GM21447 (cell line): ENCODE results near the gene ENAH.
"Not testable (repeated sequence)": the region's sequence is repeated elsewhere in the genome, so short reads cannot be mapped to it uniquely, and the experiment has no call there.

Experiments
- ATAC-seq: cut with Tn5 transposase; IDR thresholded peaks from one replicate; pipeline ENCODE4 v1.9.1; 2021; ENCODE audit not compliant: unreplicated experiment

ENAH gene

DNA sequence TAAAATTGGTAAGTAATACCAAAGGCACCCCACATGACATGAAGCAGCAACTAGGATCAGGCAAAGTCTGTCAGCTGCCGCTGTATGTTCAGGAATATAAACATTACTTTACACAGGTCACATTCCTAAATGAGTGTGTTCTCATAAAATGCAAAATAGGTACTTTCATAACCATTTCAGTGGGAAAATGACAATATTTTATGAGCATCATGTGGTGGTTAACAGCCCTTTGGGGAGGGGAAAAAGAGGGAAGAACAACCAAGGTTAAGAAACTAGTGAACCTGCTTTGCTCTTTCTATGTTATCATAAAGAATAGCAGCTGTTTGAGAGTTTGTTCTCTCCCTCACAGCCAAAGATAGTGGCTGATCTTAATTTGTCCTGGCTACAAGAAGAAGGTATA lies 119.7 kb downstream of the ENAH start:
- no peak for ATAC-seq

DNA sequence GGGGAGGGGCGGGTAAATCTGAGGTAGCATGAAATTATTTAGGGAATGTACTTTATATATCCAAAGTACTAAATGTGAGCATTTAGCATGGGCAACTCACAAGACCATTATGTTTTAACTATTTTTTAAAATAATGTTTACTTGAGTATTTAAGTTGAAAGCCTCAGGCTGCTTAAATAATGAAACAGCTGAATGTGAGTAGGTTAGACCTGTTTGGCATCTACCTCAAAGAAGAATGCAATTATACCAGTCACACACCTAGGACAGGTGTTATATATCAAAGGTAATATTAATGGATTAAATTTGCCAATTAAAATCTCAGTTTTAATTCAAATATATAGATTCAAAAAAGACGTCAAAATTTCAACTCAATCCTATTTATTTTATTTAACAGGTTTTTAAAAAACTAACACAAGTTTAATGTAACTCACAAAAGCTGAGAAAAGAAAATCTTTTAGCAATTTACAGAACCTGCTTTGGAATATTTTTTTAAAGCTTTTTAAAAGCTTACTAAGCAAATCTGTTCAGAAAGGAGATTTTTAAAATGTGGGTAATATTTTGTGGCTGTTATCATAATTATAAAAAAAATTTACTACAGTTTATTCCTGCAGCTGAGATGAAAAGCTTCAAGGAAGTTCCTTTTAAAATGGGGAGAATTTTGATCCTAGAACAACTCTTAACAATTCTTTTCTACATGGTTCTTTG lies 120.5 kb downstream of the ENAH start:
- no peak for ATAC-seq

GRCh38 chr1:225529726-225530125 lies 123.2 kb downstream of the ENAH start:
- no peak for ATAC-seq

DNA sequence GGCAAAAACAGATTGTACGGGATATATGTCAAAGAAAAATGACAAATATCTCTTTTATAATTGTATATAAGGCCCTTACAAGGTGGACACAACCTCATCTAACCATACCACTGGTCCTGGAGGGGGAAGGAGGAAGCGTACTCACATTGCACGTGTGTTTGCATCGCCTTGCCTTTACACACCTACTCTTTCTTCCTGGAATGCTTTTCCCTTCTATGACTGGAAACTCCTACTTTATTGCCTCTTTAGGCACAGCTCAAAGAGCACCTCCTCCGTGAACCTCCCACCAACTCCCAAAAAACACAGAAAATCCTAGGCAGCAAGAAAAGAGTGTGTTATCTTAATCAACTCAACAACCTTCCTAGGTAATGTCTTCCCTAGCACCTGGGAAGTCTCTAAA lies 125.3 kb downstream of the ENAH start:
- ATAC-seq = no peak

GRCh38 chr1:225526878-225527277 lies 126.0 kb downstream of the ENAH start:
- no peak for ATAC-seq

DNA sequence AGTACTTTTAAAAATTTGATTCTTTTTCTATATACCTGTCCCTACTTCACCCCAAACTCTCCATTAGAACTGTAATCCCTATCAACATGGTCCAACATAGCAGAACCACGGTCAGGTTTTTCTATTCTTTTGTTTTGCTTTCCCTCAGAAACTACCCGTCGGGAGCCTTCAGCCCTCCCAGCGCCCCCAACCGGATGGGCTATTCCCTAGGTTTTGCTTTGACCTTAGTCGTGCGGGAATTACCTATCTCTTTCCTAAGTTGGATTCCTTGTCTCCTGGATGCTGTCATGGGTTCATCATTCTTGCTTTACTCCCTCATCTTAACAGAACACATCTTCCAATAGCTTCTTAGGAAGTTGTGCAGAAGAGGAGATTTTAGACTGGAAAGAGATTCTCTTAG lies 127.5 kb downstream of the ENAH start:
- no peak for ATAC-seq

GRCh38 chr1:225524570-225524969 lies 128.4 kb downstream of the ENAH start:
- ATAC-seq = no peak

DNA sequence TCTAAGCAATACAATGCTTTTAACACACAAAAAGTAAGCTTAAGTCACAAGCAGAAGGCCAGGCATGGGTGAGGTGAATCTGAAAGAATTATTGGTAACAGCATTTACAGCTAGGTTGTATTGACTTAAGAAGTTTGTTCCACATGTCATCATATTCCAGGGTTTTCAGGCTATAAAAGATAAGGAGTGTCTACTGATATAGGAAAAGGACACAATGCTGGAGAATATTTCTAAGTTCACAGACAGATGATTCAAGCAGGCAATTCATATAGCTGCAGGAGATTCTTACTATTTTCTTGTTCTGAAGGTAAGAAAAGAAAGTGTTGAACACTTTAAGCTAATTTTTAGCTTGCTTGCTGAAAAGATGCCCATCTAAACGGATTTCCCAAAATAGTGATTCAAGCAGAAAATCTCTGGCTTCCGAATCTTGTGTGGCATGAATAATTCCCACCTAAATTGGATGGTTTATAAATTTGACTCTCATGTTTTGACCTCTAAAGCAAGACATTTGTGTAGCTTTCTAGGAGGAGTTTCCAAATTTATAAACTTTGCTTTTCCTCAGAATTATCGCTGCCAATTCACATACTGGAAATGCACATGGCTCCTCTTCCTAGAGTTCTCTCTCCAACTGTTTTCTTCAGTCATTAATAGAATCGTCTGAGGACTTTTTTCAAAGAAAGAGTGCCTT lies 129.5 kb downstream of the ENAH start:
- ATAC-seq = no peak

DNA sequence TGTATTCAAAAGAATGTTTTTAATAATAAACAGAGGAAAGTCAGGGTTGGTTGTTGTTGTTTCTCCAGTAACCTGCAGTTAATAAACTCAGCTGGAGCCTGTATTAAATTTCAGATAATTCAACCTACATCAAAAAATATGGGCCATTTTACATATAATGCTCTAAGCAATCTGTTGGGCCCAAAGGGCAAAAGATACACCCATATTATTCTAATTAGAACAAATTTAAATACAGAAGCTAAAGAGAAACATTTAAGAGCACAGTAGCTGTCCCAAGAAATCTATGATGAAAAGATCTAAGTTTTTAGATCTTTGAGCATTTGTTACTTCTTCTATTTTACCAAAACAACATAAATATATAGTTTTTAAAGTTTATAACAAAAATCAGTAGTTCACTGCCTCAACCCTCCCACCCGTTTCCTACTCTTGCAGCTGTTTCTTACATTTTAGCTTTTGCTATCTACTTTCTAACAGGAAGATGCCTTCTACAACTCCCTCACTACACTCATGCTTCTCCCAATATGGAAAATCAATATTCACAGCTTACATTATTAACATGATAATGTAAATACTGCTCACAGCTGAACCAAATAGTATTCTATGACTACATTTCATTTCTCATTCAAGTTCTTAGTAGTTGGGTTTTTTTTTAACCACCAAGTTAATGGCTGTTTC lies 130.2 kb downstream of the ENAH start:
- ATAC-seq = no peak

- ATAC-seq = no peak
These were observed 132.2 kb downstream of the ENAH start for GRCh38 chr1:225520587-225521227.

DNA sequence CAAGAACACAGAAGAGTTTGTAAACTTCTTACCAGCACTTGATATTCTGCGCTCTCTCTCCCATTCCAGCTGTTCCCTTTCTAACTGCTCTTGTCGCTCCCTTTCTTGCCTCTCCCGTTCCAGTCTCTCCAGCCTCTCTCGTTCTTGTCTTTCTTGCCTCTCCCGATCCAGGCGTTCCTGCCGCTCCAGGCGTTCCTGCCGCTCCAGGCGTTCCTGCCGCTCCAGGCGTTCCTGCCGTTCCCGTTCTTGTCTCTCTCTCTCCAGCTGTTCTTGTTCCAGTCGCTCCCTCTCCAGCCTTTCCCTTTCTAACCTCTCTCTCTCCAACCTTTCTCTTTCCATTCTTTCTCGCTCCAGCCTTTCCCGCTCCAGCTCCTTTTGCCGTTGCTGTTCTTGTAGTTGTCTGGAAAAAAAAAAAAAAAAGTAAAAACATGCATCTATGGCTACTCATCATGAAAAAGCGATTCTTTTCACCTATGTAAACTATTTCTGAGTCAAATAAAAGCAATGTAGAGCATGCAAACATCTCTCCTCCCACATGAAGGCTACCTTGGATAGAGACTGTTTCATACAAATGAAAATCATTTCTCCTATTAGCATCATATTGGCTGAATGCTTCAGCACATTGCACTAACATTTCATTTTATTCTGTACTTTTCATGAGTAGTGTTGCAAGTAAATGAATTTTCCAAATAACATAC lies 133.6 kb downstream of the ENAH start:
- ATAC-seq = no peak

- no peak for ATAC-seq
These were observed 135.2 kb downstream of the ENAH start for GRCh38 chr1:225517697-225518096.

GRCh38 chr1:225517221-225517620 lies 135.7 kb downstream of the ENAH start:
- ATAC-seq = no peak

- no peak for ATAC-seq
These were observed 138.2 kb downstream of the ENAH start for GRCh38 chr1:225514671-225515081.

DNA sequence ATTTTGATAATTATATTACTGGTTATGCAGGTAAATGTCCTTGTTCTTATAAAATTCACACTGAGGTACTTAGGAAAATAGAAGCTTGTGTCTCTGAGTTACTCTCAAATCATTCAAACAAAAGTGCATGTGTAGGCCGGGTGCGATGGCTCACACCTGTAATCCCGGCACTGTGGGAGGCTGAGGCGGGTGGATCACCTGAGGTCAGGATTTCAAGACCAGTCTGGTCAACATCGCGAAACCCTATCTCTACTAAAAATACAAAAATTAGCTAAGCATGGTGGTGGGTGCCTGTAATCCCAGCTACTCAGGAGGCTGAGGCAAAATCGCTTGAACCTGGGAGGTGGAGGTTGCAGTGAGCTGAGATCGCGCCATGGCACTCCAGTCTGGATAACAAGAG lies 139.3 kb downstream of the ENAH start:
- not testable (repeated sequence) for ATAC-seq

DNA sequence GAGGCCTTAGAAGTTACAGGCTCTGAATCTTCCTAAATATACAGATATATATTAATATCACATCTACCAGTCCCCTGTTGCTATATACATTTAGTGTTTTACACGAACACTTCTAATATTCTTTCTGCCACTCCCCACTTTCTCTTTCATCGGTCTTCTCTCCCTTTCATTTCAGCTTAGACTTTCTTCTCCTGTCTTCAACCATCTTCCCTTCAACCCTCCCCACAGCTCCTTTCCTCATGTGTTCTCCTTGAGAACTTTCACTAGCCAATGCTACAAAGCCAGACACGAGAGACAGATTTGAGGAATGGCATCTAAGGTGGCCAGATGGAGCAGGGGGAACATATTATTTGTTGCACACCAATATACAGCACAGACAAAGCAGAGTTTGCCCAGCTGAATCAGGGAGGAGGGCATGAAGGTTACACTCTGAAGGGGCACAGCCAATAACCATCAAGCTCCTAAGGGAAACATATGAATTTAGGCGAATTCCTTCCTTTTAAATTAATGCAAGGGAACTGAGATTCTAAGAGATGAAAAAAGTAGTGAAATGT lies 141.0 kb downstream of the ENAH start:
- ATAC-seq = no peak

GRCh38 chr1:225510740-225511139 lies 142.2 kb downstream of the ENAH start:
- ATAC-seq = not testable (repeated sequence)

DNA sequence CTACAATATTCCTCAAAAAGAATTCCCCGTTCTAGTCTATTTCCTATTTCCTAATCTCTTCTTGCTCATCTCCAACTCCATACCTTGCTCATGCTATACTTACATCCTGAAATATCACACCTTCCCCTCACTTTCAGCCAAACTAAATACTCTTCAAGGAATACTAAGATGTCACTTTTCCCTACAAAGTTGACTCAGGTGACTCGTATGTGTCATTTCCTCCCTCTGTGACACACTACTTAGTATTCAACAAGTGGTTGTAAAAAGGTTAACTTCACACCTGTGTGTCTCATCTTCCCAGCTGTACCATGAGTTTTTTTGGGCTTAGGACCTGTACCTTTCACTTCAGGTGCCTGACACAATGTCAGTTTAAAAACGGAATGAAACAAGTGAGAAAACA lies 143.2 kb downstream of the ENAH start:
- no peak for ATAC-seq

- no peak for ATAC-seq
These were observed 143.6 kb downstream of the ENAH start for GRCh38 chr1:225509376-225509707.

- no peak for ATAC-seq
These were observed 144.2 kb downstream of the ENAH start for GRCh38 chr1:225508538-225509375.
